GM18870 (cell line): ENCODE measurements around the gene NDRG4.
"Not testable (repeated sequence)": the region's sequence is repeated elsewhere in the genome, so short reads cannot be mapped to it uniquely, and the experiment has no call there.

ENCODE experiments used
- ATAC-seq: cut with Tn5 transposase; IDR thresholded peaks from one replicate; pipeline ENCODE4 v1.9.1; 2021; ENCODE audit warnings: moderate library complexity; ENCODE audit not compliant: unreplicated experiment

Gene NDRG4

GRCh38 chr16:58464916-58465731, 34.8 kb upstream of the NDRG4 start:
- no peak for ATAC-seq

- ATAC-seq, result no peak
Observed at GRCh38 chr16:58465817-58466216, 34.1 kb upstream of the NDRG4 start.

GRCh38 chr16:58466396-58466795, 33.5 kb upstream of the NDRG4 start:
- ATAC-seq, result no peak

GRCh38 chr16:58467905-58468304, 32.0 kb upstream of the NDRG4 start:
- ATAC-seq, result no peak

GRCh38 chr16:58471209-58471975, 28.6 kb upstream of the NDRG4 start:
- no peak for ATAC-seq

GRCh38 chr16:58472266-58472665, 27.7 kb upstream of the NDRG4 start:
- no peak for ATAC-seq

- ATAC-seq, result no peak
Observed at GRCh38 chr16:58472827-58473226, 27.1 kb upstream of the NDRG4 start.

GRCh38 chr16:58474296-58474695, 25.6 kb upstream of the NDRG4 start:
- no peak for ATAC-seq

- no peak for ATAC-seq
Observed at GRCh38 chr16:58475091-58475619, 24.8 kb upstream of the NDRG4 start.

- ATAC-seq, result no peak
Observed at GRCh38 chr16:58476791-58477190, 23.2 kb upstream of the NDRG4 start.

GRCh38 chr16:58478427-58478826, 21.5 kb upstream of the NDRG4 start:
- no peak for ATAC-seq

GRCh38 chr16:58481226-58481869, 18.6 kb upstream of the NDRG4 start:
- no peak for ATAC-seq

- ATAC-seq, result no peak
Observed at GRCh38 chr16:58481931-58482330, 18.0 kb upstream of the NDRG4 start.

- ATAC-seq, result no peak
Observed at GRCh38 chr16:58485184-58485887, 14.6 kb upstream of the NDRG4 start.

GRCh38 chr16:58487566-58488351, 12.2 kb upstream of the NDRG4 start:
- ATAC-seq, result no peak

GRCh38 chr16:58488531-58488930, 11.4 kb upstream of the NDRG4 start:
- ATAC-seq, result no peak

GRCh38 chr16:58490065-58490464, 9.9 kb upstream of the NDRG4 start:
- ATAC-seq, result no peak

GRCh38 chr16:58490539-58490938, 9.4 kb upstream of the NDRG4 start:
- not testable (repeated sequence) for ATAC-seq

- no peak for ATAC-seq
Observed at GRCh38 chr16:58492066-58492465, 7.9 kb upstream of the NDRG4 start.

- ATAC-seq, result no peak
Observed at GRCh38 chr16:58492735-58493134, 7.2 kb upstream of the NDRG4 start.
